GM12878 (cell line): ENCODE measurements around the gene P2RX4.

ENCODE experiments used
- BRCA1 ChIP-seq: IDR thresholded peaks from 2 replicates; pipeline ENCODE4 v1.6.1; 2011; ENCODE audit warnings: low read depth, low read length, improper control_type of control experiment
- CEBPB ChIP-seq, 2 experiments: fragments of 150-350 bp in 1 of 2; IDR thresholded peaks; 2 replicates each; pipeline ENCODE4 v1.6.1; 2012 to 2014; ENCODE audit warnings: low read depth in 2 of 2, low read length in 2 of 2, borderline replicate concordance in 1 of 2, inconsistent platforms in 1 of 2
- PRDM15 ChIP-seq: fragments of 450-650 bp; formaldehyde crosslinking; IDR thresholded peaks from 2 replicates; pipeline ENCODE4 v1.4.0; 2020; ENCODE audit warnings: mild to moderate bottlenecking, moderate library complexity
- TF ChIP-seq, protein P1 (sequence below), 3 experiments: IDR thresholded peaks in 2 of 3; conservative IDR thresholded peaks in 1 of 3; 2 replicates each; pipeline ENCODE4 v1.5.1; 2011; ENCODE audit warnings: low read depth in 3 of 3, low read length in 3 of 3, mild to moderate bottlenecking in 3 of 3, control low read depth in 2 of 3, moderate library complexity in 2 of 3, inconsistent platforms in 1 of 3, mixed read lengths in 1 of 3; ENCODE audit not compliant: control insufficient read depth in 2 of 3, insufficient read depth in 1 of 3; ENCODE audit errors: extremely low read depth in 1 of 3
- TF ChIP-seq, protein P2 (sequence below): IDR thresholded peaks from 2 replicates; pipeline ENCODE4 v1.6.1; 2011; ENCODE audit warnings: low read depth, mild to moderate bottlenecking, low read length, moderate library complexity, borderline replicate concordance; ENCODE audit errors: extremely low read depth

GRCh38 chr12:121202407-121203355 lies 7.2 kb upstream of the P2RX4 start:
- TF ChIP-seq CEBPB (IDR thresholded peaks at IDR 0.05; ENCODE audit: borderline replicate concordance in 1 of 2, low read depth in 2 of 2, low read length in 2 of 2), result no peak
- TF ChIP-seq, protein P1, sequence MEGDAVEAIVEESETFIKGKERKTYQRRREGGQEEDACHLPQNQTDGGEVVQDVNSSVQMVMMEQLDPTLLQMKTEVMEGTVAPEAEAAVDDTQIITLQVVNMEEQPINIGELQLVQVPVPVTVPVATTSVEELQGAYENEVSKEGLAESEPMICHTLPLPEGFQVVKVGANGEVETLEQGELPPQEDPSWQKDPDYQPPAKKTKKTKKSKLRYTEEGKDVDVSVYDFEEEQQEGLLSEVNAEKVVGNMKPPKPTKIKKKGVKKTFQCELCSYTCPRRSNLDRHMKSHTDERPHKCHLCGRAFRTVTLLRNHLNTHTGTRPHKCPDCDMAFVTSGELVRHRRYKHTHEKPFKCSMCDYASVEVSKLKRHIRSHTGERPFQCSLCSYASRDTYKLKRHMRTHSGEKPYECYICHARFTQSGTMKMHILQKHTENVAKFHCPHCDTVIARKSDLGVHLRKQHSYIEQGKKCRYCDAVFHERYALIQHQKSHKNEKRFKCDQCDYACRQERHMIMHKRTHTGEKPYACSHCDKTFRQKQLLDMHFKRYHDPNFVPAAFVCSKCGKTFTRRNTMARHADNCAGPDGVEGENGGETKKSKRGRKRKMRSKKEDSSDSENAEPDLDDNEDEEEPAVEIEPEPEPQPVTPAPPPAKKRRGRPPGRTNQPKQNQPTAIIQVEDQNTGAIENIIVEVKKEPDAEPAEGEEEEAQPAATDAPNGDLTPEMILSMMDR (IDR thresholded peaks at IDR 0.05 in 2 of 3, conservative IDR thresholded peaks at IDR 0.05 in 1 of 3; ENCODE audit: control insufficient read depth in 2 of 3, extremely low read depth in 1 of 3, insufficient read depth in 1 of 3, low read depth in 3 of 3, low read length in 3 of 3), result no peak
- TF ChIP-seq BRCA1, result no peak
- no peak for TF ChIP-seq PRDM15 (CRISPR knock-in tag)
- TF ChIP-seq, protein P2, sequence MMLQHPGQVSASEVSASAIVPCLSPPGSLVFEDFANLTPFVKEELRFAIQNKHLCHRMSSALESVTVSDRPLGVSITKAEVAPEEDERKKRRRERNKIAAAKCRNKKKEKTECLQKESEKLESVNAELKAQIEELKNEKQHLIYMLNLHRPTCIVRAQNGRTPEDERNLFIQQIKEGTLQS, result no peak
